ENCODE measurements around the gene SCIMP.
"Not testable (repeated sequence)": the region's sequence is repeated elsewhere in the genome, so short reads cannot be mapped to it uniquely, and the experiment has no call there.

The SCIMP gene

GRCh38 chr17:5182597-5183409 lies 51.9 kb downstream of the SCIMP start:
- no peak for DNase-seq

- DNase-seq: no peak
Observed at GRCh38 chr17:5181509-5182305, 53.0 kb downstream of the SCIMP start.

GRCh38 chr17:5179003-5179402 lies 55.7 kb downstream of the SCIMP start:
- DNase-seq: no peak

- DNase-seq: not testable (repeated sequence)
Observed at GRCh38 chr17:5175027-5175426, 59.6 kb downstream of the SCIMP start.

- not testable (repeated sequence) for DNase-seq
Observed at GRCh38 chr17:5165791-5166564, 68.7 kb downstream of the SCIMP start.

GRCh38 chr17:5164436-5164835 lies 70.2 kb downstream of the SCIMP start:
- DNase-seq: no peak

- DNase-seq: not testable (repeated sequence)
Observed at GRCh38 chr17:5161793-5162192, 72.9 kb downstream of the SCIMP start.

GRCh38 chr17:5160702-5161101 lies 74.0 kb downstream of the SCIMP start:
- not testable (repeated sequence) for DNase-seq

All from COR-L47 (cell line).